Mesendoderm (in vitro differentiated cells): ENCODE results near the gene TFAP2C.

ENCODE experiments used
- DNase-seq: peaks from one replicate; pipeline ENCODE4 v3.0.0; 2013
- H2AK5ac ChIP-seq: 2 replicates; pipeline ENCODE4 v1.6.1; 2013; ENCODE audit warnings: low read length, inconsistent platforms
- H2BK120ac ChIP-seq: 2 replicates; pipeline ENCODE4 v1.6.1; 2013; ENCODE audit warnings: low read depth, mild to moderate bottlenecking, low read length, moderate library complexity, mixed read lengths
- H2BK15ac ChIP-seq: replicated peaks from 2 replicates; pipeline ENCODE4 v1.6.1; 2013; ENCODE audit warnings: low read depth, mild to moderate bottlenecking, moderate library complexity
- H2BK5ac ChIP-seq: 2 replicates; pipeline ENCODE4 v1.6.1; 2013; ENCODE audit warnings: low read length, inconsistent platforms
- H3K18ac ChIP-seq: 2 replicates; pipeline ENCODE4 v1.6.1; 2013; ENCODE audit warnings: mild to moderate bottlenecking, low read length, mixed read lengths
- H3K23ac ChIP-seq: one replicate; pipeline ENCODE4 v1.6.1; 2013; ENCODE audit warnings: low read length
- H3K27ac ChIP-seq: 2 replicates; pipeline ENCODE4 v1.5.1; 2013; ENCODE audit warnings: low read depth, mild to moderate bottlenecking, inconsistent platforms, low read length, moderate library complexity
- H3K27me3 ChIP-seq: 2 replicates; pipeline ENCODE4 v1.6.1; 2013; ENCODE audit warnings: low read length, control low read depth, mild to moderate bottlenecking, inconsistent platforms; ENCODE audit not compliant: insufficient read depth, poor library complexity
- H3K36me3 ChIP-seq: 2 replicates; pipeline ENCODE4 v1.6.1; 2013; ENCODE audit warnings: low read length, inconsistent platforms; ENCODE audit not compliant: control insufficient read depth, insufficient read depth
- H3K4ac ChIP-seq: one replicate; pipeline ENCODE4 v1.6.1; 2013; ENCODE audit warnings: low read depth, mild to moderate bottlenecking, low read length, moderate library complexity
- H3K4me1 ChIP-seq: 2 replicates; pipeline ENCODE4 v1.6.1; 2013; ENCODE audit warnings: low read depth, low read length, inconsistent platforms; ENCODE audit not compliant: control insufficient read depth
- H3K4me2 ChIP-seq: 2 replicates; pipeline ENCODE4 v1.6.1; 2013; ENCODE audit warnings: low read length
- H3K4me3 ChIP-seq: 2 replicates; pipeline ENCODE4 v1.5.1; 2013; ENCODE audit warnings: mild to moderate bottlenecking, low read length
- H3K56ac ChIP-seq: one replicate; pipeline ENCODE4 v1.6.1; 2013; ENCODE audit warnings: low read length
- H3K79me1 ChIP-seq: 2 replicates; pipeline ENCODE4 v1.6.1; 2013; ENCODE audit warnings: low read length, inconsistent platforms
- H3K79me2 ChIP-seq: 2 replicates; pipeline ENCODE4 v1.6.1; 2013; ENCODE audit warnings: mild to moderate bottlenecking, low read length; ENCODE audit not compliant: control insufficient read depth, insufficient read depth
- H3K9ac ChIP-seq: 2 replicates; pipeline ENCODE4 v1.6.1; 2013; ENCODE audit warnings: low read length, inconsistent platforms
- H4K5ac ChIP-seq: one replicate; pipeline ENCODE4 v1.6.1; 2013; ENCODE audit warnings: low read length
- H4K8ac ChIP-seq: one replicate; pipeline ENCODE4 v1.6.1; 2013; ENCODE audit warnings: low read depth, mild to moderate bottlenecking, control low read depth, low read length, moderate library complexity
- WGBS: extraction: QIAGEN DNeasy Blood & Tissue Kit; methylation state at CpG from one replicate; pipeline ENCODE4 v1.1.7; 2013; ENCODE audit warnings: low lambda C conversion rate, missing lambda C conversion rate; ENCODE audit not compliant: insufficient coverage; ENCODE audit errors: extremely low coverage; 5-methylcytosine and 5-hydroxymethylcytosine counted together

Gene TFAP2C

DNA sequence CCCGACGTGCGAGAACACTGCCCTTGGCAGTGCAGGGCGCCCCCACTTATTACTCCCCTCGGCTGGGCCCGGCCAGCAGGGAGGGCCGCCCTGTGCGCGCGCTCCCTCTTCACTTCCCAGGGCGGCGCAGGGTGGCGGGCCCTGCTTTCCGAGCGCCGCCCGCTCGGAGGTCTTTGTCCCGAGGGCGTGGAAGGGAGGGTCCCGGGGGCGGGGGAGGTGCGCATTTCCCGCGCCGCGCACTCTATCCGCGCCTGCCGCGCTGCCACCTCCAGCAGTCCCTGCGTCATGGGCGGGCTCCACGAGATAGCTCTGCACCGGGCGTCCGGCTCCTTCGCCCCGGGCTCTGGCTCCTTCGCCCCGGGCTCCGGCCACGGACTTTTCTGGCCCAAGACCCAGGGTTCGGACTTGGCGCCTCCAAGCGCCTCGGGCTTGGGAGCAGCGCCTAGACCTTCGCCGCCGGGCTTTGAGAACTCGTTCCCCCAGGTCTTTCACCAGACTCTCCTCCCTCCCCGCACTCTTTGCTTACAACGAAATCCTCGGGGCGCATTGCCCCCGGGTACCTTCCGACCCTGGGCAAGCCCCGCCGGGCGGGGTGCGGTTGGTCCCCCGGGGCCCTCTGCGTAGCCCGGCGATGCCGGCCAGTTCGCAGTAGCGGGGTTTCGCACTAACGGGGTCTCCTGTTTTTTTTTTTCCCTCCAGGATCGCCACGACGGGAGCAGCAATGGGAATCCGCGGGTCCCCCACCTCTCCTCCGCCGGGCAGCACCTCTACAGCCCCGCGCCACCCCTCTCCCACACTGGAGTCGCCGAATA, 1.6 kb downstream of the TFAP2C start:
- H3K4me3 ChIP-seq = peak overlapping the region; percentile 47
- peak overlapping the region; percentile 6 for H2BK120ac ChIP-seq
- no peaks in the 10 kb centered on the region for H3K79me1 ChIP-seq
- no CpG with 5 or more reads among the region's 82 CpGs for WGBS
- H3K4ac ChIP-seq = peak overlapping the region; percentile 70
- DNase-seq = peak; percentile 67
- peak overlapping the region; percentile 86 for H3K18ac ChIP-seq
- no peak overlapping the region for H4K5ac ChIP-seq
- peak overlapping the region; percentile 32 for H3K27ac ChIP-seq
- H3K56ac ChIP-seq = peak overlapping the region; percentile 90
- no peaks in the 10 kb centered on the region for H3K36me3 ChIP-seq
- H2AK5ac ChIP-seq = no peak overlapping the region
- peaks cover 6% of the 10 kb centered on the region for H3K79me2 ChIP-seq
- H4K8ac ChIP-seq = no peak overlapping the region
- peaks cover 2% of the 10 kb centered on the region for H3K4me1 ChIP-seq
- H3K4me2 ChIP-seq = peak overlapping the region; percentile 42
- H2BK5ac ChIP-seq = no peak overlapping the region
- H2BK15ac ChIP-seq = no peak overlapping the region
- peaks cover 24% of the 10 kb centered on the region for H3K27me3 ChIP-seq
- H3K9ac ChIP-seq = peak overlapping the region; percentile 77
- H3K23ac ChIP-seq = no peak overlapping the region

DNA sequence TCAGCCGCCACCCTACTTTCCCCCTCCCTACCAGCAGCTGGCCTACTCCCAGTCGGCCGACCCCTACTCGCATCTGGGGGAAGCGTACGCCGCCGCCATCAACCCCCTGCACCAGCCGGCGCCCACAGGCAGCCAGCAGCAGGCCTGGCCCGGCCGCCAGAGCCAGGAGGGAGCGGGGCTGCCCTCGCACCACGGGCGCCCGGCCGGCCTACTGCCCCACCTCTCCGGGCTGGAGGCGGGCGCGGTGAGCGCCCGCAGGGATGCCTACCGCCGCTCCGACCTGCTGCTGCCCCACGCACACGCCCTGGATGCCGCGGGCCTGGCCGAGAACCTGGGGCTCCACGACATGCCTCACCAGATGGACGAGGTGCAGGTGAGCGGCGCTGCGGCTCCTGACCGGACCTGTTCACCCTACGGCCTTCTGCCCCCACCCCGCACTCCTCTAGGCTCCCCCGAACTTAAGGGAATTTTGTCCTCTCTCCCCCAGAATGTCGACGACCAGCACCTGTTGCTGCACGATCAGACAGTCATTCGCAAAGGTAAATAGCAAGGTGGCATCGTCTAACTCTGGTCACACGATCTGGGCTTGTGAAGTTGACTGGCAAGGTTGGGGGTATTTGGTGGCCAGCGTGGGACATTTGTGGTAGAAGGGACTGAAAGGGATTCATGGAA, 2.3 kb downstream of the TFAP2C start:
- Histone ChIP-seq H2BK15ac (no peak overlapping the region), H3K27ac (no peak overlapping the region), H3K4ac (no peak overlapping the region), H4K8ac (no peak overlapping the region), H3K79me2 (peaks cover 6% of the 10 kb centered on the region), H3K23ac (peak overlapping the region; percentile 59), H2BK120ac (no peak overlapping the region), H3K4me2 (peak overlapping the region; percentile 42), H3K18ac (peak overlapping the region; percentile 86), H3K4me1 (peaks cover 2% of the 10 kb centered on the region), H3K4me3 (peak overlapping the region; percentile 47), H3K79me1 (no peaks in the 10 kb centered on the region), H3K56ac (peak overlapping the region; percentile 90), H3K9ac (peak overlapping the region; percentile 77), H2AK5ac (no peak overlapping the region), H3K36me3 (no peaks in the 10 kb centered on the region), H2BK5ac (no peak overlapping the region), H4K5ac (no peak overlapping the region), H3K27me3 (peaks cover 21% of the 10 kb centered on the region)
- peak; percentile 30 for DNase-seq
- no CpG with 5 or more reads among the region's 48 CpGs for WGBS

DNA sequence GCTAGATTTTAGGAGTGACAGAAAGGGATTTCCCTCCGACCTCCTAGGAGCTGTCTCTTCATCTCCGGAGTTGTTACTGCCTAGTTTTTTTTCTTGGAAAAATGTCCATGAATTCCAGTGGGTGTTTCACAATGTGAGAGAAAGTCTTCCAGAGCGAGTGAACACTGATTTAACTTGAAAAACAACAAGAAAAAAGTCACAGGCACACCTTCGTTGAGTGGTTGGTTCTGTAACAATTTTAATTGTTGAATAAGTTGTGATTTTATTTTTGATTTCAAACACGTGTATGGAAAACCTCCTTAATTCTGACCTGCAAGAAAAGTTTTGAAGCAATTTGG, 2.9 kb downstream of the TFAP2C start:
- Histone ChIP-seq H3K4me3 (no peak overlapping the region), H3K4ac (no peak overlapping the region), H3K79me2 (peaks cover 6% of the 10 kb centered on the region), H2BK15ac (no peak overlapping the region), H3K27me3 (peaks cover 18% of the 10 kb centered on the region), H2BK5ac (no peak overlapping the region), H2AK5ac (no peak overlapping the region), H2BK120ac (no peak overlapping the region), H4K8ac (no peak overlapping the region), H3K79me1 (no peaks in the 10 kb centered on the region), H3K23ac (no peak overlapping the region), H3K4me2 (peak overlapping the region; percentile 42), H4K5ac (no peak overlapping the region), H3K18ac (no peak overlapping the region), H3K9ac (no peak overlapping the region), H3K56ac (no peak overlapping the region), H3K4me1 (peaks cover 2% of the 10 kb centered on the region), H3K27ac (no peak overlapping the region), H3K36me3 (no peaks in the 10 kb centered on the region)
- DNase-seq = no peak
- no CpG with 5 or more reads among the region's 5 CpGs for WGBS

DNA sequence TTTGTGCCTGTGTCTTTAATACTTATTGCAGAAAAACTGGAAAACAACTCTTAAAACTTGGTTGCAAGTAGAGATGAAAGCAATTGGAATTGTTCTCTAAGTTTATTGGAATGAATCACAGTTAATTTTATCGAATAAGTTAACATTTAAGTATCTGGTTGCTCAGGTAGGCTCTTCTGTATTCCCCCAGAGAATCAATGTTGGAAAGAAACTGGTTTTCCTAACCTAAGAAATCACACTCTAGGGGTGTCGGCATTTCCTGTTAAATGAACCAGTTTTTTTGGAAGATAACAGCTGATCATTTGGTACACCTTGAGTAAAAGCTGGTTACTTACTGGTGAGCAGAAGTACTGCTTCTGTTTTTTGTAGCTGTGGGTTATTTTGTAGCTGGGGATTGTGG, 5.2 kb downstream of the TFAP2C start:
- H3K4ac ChIP-seq = no peak overlapping the region
- H3K27ac ChIP-seq = no peak overlapping the region
- no peaks in the 10 kb centered on the region for H3K27me3 ChIP-seq
- no peak overlapping the region for H2BK120ac ChIP-seq
- no peak overlapping the region for H3K9ac ChIP-seq
- H4K5ac ChIP-seq = no peak overlapping the region
- peaks cover 6% of the 10 kb centered on the region for H3K79me2 ChIP-seq
- H3K18ac ChIP-seq = no peak overlapping the region
- DNase-seq = no peak
- H4K8ac ChIP-seq = no peak overlapping the region
- H3K4me1 ChIP-seq = peaks cover 2% of the 10 kb centered on the region
- no peaks in the 10 kb centered on the region for H3K79me1 ChIP-seq
- H3K23ac ChIP-seq = no peak overlapping the region
- H3K56ac ChIP-seq = no peak overlapping the region
- H3K4me3 ChIP-seq = no peak overlapping the region
- WGBS = no CpG with 5 or more reads among the region's 2 CpGs
- H3K36me3 ChIP-seq = no peaks in the 10 kb centered on the region
- H3K4me2 ChIP-seq = no peak overlapping the region
- H2BK15ac ChIP-seq = no peak overlapping the region
- H2AK5ac ChIP-seq = no peak overlapping the region
- H2BK5ac ChIP-seq = no peak overlapping the region

DNA sequence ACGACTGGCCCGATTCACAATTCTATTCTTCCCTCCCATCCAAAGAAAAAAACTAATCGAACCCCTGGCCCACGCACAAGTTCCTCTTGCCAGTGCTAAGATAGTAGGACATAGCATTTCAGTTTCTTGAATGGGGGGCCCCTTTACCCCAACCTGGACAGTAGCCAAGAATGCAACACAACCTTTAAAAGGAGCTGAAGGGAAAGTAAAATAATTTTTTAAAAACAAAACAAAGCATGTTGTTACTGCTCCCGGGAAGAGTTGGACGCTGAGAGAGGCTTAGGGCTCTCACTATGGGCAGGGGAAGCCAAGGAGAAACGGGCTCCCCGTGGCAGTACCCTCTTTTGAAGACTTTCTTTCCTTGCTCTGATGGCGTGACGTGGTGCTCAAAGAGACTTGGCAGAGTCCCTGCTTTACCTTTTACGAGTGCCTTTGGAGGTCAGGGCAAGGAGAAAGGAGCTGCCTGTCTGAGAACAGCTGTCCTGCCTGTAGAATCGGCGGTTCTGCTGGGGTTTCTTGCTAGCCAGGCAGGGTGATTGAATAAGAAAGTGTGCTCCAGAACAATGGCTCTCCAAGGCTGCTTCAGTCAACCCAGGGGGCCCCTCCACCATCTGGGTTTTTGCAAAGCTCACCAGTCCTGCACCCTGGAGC, 5.8 kb downstream of the TFAP2C start:
- no peak overlapping the region for H2BK15ac ChIP-seq
- H2BK120ac ChIP-seq = no peak overlapping the region
- no peak overlapping the region for H4K8ac ChIP-seq
- H3K79me2 ChIP-seq = peaks cover 1% of the 10 kb centered on the region
- no peaks in the 10 kb centered on the region for H3K79me1 ChIP-seq
- DNase-seq = no peak
- H3K4ac ChIP-seq = no peak overlapping the region
- no peak overlapping the region for H3K18ac ChIP-seq
- H3K56ac ChIP-seq = no peak overlapping the region
- H3K27ac ChIP-seq = no peak overlapping the region
- no peaks in the 10 kb centered on the region for H3K27me3 ChIP-seq
- H3K4me3 ChIP-seq = no peak overlapping the region
- no peak overlapping the region for H4K5ac ChIP-seq
- no peak overlapping the region for H3K23ac ChIP-seq
- H3K36me3 ChIP-seq = no peaks in the 10 kb centered on the region
- WGBS = no CpG with 5 or more reads among the region's 13 CpGs
- H2AK5ac ChIP-seq = no peak overlapping the region
- H3K4me2 ChIP-seq = no peak overlapping the region
- H2BK5ac ChIP-seq = no peak overlapping the region
- H3K4me1 ChIP-seq = peaks cover 2% of the 10 kb centered on the region
- no peak overlapping the region for H3K9ac ChIP-seq
